GM12891 (cell line): ENCODE results near the gene SNTG2.
A peak's percentile ranks its signal among the peaks of the same experiment; 100 is the strongest.

Source experiments
- DNase-seq: peaks from one replicate; pipeline ENCODE4 v3.0.0; 2011; ENCODE audit warnings: low spot score; ENCODE audit not compliant: insufficient read length
- FAIRE-seq: peaks from 2 replicates; lab custom pipeline; 2011; peaks lifted over from hg19 to GRCh38; lab: Jason Lieb, UNC
- PAX5 ChIP-seq: IDR thresholded peaks from 2 replicates; pipeline ENCODE4 v1.6.1; 2011; ENCODE audit warnings: low read length, moderate library complexity, mild to moderate bottlenecking; ENCODE audit not compliant: insufficient read depth, severe bottlenecking
- POLR2A ChIP-seq: IDR thresholded peaks from 2 replicates; pipeline ENCODE4 v1.6.1; 2011; ENCODE audit warnings: low read depth, low read length, control low read depth
- POLR2AphosphoS5 ChIP-seq: IDR thresholded peaks from 2 replicates; pipeline ENCODE4 v1.6.1; 2011; ENCODE audit warnings: low read depth, low read length, control low read depth
- POU2F2 ChIP-seq: IDR thresholded peaks from 2 replicates; pipeline ENCODE4 v1.6.1; 2011; ENCODE audit warnings: low read depth, mild to moderate bottlenecking, control low read depth, low read length, moderate library complexity
- SPI1 ChIP-seq: IDR thresholded peaks from 2 replicates; pipeline ENCODE4 v1.6.1; 2011; ENCODE audit warnings: low read depth, low read length, control low read depth
- TAF1 ChIP-seq: IDR thresholded peaks from 2 replicates; pipeline ENCODE4 v1.6.1; 2011; ENCODE audit warnings: low read depth, low read length, control low read depth

Gene SNTG2

DNA sequence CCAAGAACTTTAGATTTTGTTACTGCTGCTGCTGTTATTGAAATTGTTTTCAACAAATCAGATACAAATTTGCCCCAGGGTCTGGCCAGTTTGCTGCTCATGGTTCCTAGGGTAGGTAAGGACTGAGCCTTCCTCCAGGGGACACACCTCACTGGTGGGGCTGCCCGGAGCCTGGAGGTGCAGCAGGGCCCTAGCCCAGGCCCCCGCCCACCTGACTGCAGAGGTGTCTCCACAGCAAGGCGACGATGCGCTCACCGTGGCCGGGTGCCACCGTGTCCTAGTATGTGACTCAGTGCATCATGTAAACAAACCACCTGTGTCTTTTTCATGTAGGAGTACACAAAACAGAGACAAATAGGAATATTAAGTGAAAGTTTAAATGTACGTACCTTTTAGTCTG is 309.1 kb downstream of the SNTG2 start:
- DNase-seq: no peak
- no peak for FAIRE-seq
- TF ChIP-seq POU2F2 (no peak), POLR2AphosphoS5 (no peak), POLR2A (no peak), TAF1 (no peak), SPI1 (no peak), PAX5 (no peak)

DNA sequence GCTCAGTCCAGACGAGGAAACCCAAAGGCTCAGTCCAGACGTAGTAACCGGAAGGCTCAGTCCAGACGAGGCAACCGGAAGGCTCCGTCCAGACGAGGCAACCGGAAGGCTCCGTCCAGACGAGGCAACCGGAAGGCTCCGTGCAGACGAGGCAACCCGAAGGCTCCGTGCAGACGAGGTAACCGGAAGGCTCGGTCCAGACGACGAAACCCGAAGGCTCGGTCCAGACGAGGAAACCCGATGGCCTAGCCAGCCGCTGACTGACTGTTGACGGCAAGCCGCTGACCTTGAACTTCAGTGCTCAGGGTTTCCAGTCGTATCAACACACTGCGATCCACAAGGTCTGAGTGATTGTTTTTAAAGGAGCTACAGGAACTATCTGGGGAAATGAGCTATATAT is 312.0 kb downstream of the SNTG2 start:
- TF ChIP-seq PAX5 (no peak), SPI1 (no peak), POU2F2 (no peak), TAF1 (no peak), POLR2AphosphoS5 (no peak), POLR2A (no peak)
- FAIRE-seq (no peak), DNase-seq (no peak)

GRCh38 chr2:1265454-1265853 is 314.8 kb downstream of the SNTG2 start:
- FAIRE-seq (no peak), DNase-seq (no peak)
- TF ChIP-seq SPI1: no peak
- TF ChIP-seq PAX5: no peak
- no peak for TF ChIP-seq TAF1
- no peak for TF ChIP-seq POU2F2
- no peak for TF ChIP-seq POLR2AphosphoS5
- TF ChIP-seq POLR2A: no peak

- FAIRE-seq (no peak), DNase-seq (no peak)
- TF ChIP-seq POLR2A (no peak), TAF1 (no peak), POU2F2 (no peak), POLR2AphosphoS5 (no peak), SPI1 (no peak), PAX5 (no peak)
These were observed 315.7 kb downstream of the SNTG2 start for GRCh38 chr2:1266351-1266750.

DNA sequence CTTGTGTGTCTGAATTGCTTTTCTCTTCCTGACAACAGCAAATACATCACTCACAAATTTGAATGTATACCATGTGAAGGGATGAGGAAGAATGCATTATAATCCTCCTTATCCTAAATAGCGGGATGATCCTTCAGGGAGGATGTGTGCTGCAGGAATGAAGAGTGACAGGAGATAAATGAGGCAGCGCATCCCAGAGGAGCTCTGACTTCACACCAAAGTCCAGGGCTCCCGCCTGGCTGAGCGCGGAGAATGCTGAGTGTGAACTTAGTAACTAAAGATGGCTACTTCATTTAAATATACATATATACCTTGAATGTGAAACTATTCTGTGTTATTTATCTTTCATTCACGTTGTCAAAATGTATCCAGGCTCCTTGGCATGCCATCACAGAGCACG is 317.4 kb downstream of the SNTG2 start:
- TF ChIP-seq POU2F2: no peak
- TF ChIP-seq POLR2A: no peak
- no peak for TF ChIP-seq SPI1
- no peak for TF ChIP-seq PAX5
- TF ChIP-seq TAF1: no peak
- TF ChIP-seq POLR2AphosphoS5: no peak
- DNase-seq (no peak), FAIRE-seq (no peak)

GRCh38 chr2:1269812-1270211 is 319.2 kb downstream of the SNTG2 start:
- FAIRE-seq (no peak), DNase-seq (no peak)
- TF ChIP-seq PAX5 (no peak), TAF1 (no peak), SPI1 (no peak), POU2F2 (no peak), POLR2A (no peak), POLR2AphosphoS5 (no peak)

DNA sequence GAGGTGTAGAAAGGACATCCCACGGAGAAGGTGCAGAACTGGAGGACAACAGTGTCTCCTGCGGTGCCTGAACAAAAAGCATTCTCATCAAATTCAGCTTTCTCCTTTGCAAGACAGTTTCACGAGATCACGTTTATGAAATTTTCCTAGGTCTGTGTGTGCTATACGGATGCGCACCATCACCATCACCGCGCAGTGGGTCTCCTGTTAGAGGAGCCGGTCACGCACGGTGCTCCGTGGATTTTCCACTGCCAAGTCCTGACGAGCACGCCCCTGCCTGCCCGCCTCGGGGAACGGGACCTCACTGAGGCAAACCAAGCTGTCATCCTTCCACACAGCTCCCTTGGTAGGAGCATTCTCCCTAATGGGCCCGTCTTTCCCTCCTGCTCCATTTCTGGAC is 322.2 kb downstream of the SNTG2 start:
- no peak for FAIRE-seq
- TF ChIP-seq SPI1: no peak
- no peak for TF ChIP-seq TAF1
- no peak for TF ChIP-seq POU2F2
- no peak for TF ChIP-seq PAX5
- DNase-seq: no peak

DNA sequence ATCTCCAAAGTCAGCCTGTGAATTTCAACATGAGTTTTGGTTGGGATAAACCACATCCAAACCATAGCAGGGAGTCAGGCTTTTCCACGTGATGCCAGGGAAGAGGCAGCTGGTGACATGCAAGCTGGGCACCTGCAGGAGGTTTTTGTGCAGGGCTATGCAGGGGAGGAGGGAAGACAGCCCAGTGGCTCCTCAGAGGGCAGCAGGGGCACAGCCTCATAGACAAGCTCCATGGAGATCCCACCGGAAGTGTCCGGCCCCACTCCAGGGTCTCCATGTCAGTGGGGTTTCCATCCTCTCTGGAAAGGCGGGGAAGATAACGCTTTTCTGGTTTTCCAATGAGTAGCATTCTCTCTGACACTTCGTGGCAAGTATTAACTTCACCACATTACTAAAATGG is 327.0 kb downstream of the SNTG2 start:
- FAIRE-seq: no peak

DNA sequence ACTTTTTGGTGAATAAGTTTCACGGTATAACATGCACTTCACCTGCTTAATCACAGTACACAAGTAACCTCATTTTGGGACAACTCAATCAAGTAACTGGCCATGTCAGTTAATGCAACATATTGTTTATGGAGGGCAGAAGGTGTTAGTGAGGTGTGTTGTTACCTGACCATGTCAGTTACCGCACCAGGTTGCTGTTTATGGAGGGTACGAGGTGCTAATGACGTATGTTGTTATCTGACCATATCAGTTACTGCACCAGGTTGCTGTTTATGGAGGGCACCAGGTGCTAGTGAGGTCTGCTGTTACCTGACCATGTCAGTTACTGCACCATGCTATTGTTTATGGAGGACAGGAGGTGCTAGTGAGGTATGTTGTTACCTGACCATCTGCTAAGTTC is 327.5 kb downstream of the SNTG2 start:
- DNase-seq (no peak), FAIRE-seq (peak; percentile 13)
- TF ChIP-seq SPI1 (no peak), POLR2A (no peak), POLR2AphosphoS5 (no peak), POU2F2 (no peak), TAF1 (no peak), PAX5 (no peak)

More for the DNA sequence above, 327.0 kb downstream of the SNTG2 start:
- DNase-seq: no peak
- TF ChIP-seq POLR2A (no peak), SPI1 (no peak), POU2F2 (no peak), TAF1 (no peak), PAX5 (no peak), POLR2AphosphoS5 (no peak)

DNA sequence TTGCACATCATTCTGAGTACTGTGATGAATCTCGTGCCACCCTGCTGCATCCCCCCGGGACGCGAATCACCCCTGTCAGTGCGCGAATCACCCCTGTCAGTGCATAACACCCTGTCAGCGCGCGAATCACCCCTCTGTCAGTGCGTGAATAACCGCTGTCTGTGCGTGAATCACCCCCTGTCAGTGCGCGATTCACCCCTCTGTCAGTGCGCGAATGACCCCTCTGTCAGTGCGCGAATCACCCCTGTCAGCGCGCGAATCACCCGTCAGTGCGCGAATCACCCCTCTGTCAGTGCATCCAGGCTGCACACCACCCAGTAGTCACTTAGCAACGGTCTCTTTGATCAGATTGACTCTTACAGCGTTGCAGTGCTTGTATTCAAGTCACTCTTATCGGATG is 328.2 kb downstream of the SNTG2 start:
- FAIRE-seq (no peak), DNase-seq (no peak)
- TF ChIP-seq SPI1: no peak
- no peak for TF ChIP-seq POU2F2
- no peak for TF ChIP-seq POLR2AphosphoS5
- no peak for TF ChIP-seq TAF1
- TF ChIP-seq PAX5: no peak
